Endodermal cell (in vitro differentiated cells): ENCODE results near the gene SSH2. TPM values are rescaled to one million over a fixed set of nuclear protein-coding genes. Genes with fewer than 3 reads are reported as not detected.

ENCODE experiments used
- DNase-seq: peaks from one replicate; pipeline ENCODE4 v3.0.0-alpha.2; 2017
- H3K27ac ChIP-seq: 2 replicates; pipeline ENCODE4 v1.5.1; 2013; ENCODE audit warnings: mild to moderate bottlenecking, low read depth, low read length, moderate library complexity
- H3K27me3 ChIP-seq: 2 replicates; pipeline ENCODE4 v1.6.1; 2013; ENCODE audit warnings: mild to moderate bottlenecking, low read length, moderate library complexity; ENCODE audit not compliant: insufficient read depth, control insufficient read depth, poor library complexity, severe bottlenecking
- H3K36me3 ChIP-seq: 2 replicates; pipeline ENCODE4 v1.7.0; 2013; ENCODE audit warnings: mild to moderate bottlenecking, low read length, moderate library complexity; ENCODE audit not compliant: control insufficient read depth, insufficient read depth
- H3K4me1 ChIP-seq: one replicate; pipeline ENCODE4 v1.7.0; 2013; ENCODE audit warnings: low read length; ENCODE audit not compliant: control insufficient read depth, insufficient read depth
- H3K4me3 ChIP-seq: 2 replicates; pipeline ENCODE4 v1.5.1; 2013; ENCODE audit warnings: mild to moderate bottlenecking, low read length, moderate library complexity
- H3K9ac ChIP-seq: 2 replicates; pipeline ENCODE4 v1.6.1; 2013; ENCODE audit warnings: mild to moderate bottlenecking, low read length, moderate library complexity; ENCODE audit not compliant: poor library complexity, severe bottlenecking; ENCODE audit errors: extremely low read depth
- H3K9me3 ChIP-seq: 2 replicates; pipeline ENCODE4 v1.6.1; 2013; ENCODE audit warnings: mild to moderate bottlenecking, low read length, moderate library complexity; ENCODE audit not compliant: control insufficient read depth
- H3K27ac Mint-ChIP-seq: 2 replicates; pipeline ENCODE4 v1.8.0; 2020; ENCODE audit warnings: mixed read lengths
- H3K27me3 Mint-ChIP-seq: 2 replicates; pipeline ENCODE4 v1.8.0; 2021; ENCODE audit warnings: mild to moderate bottlenecking, mixed read lengths; ENCODE audit not compliant: insufficient read depth
- H3K36me3 Mint-ChIP-seq: 2 replicates; pipeline ENCODE4 v1.8.0; 2020; ENCODE audit warnings: low read depth, mixed read lengths
- H3K4me1 Mint-ChIP-seq: 2 replicates; pipeline ENCODE4 v1.8.0; 2020; ENCODE audit warnings: mixed read lengths
- H3K4me3 Mint-ChIP-seq: 2 replicates; pipeline ENCODE4 v1.8.0; 2020; ENCODE audit warnings: mild to moderate bottlenecking, moderate library complexity, mixed read lengths
- H3K9me3 Mint-ChIP-seq: 2 replicates; pipeline ENCODE4 v1.8.0; 2020; ENCODE audit warnings: mild to moderate bottlenecking, mixed read lengths
- WGBS, 2 experiments: methylation state at CpG; one replicate each; pipeline versions ENCODE4 v1.1.5 to v1.1.7; 2013; ENCODE audit warnings: missing lambda C conversion rate in 2 of 2, mixed read lengths in 1 of 2; ENCODE audit not compliant: insufficient coverage in 1 of 2, insufficient read length in 1 of 2; 5-methylcytosine and 5-hydroxymethylcytosine counted together
- total RNA-seq, 2 donors: library from RNA; stranded (reverse); fragmentation: NEBNext Ultra II Directional in 1 of 2; extraction: Animal tissue kit (Norgen Biotek cat#: 25700) in 1 of 2; gene quantifications; 2 replicates in 1 of 2; 3 replicates in 1 of 2; pipeline ENCODE4 v1.2.1, GENCODE V29; 2021
- TF ChIP-seq, protein P1 (sequence below): fragments of 200-600 bp; sonication (generic); conservative IDR thresholded peaks from 2 replicates; pipeline ENCODE4 v1.5.0; 2021; ENCODE audit warnings: antibody characterized with exemption, mild to moderate bottlenecking

The SSH2 gene
- total RNA-seq, 2 donors from 2014 or later, result 11.3 to 13.5 TPM

DNA sequence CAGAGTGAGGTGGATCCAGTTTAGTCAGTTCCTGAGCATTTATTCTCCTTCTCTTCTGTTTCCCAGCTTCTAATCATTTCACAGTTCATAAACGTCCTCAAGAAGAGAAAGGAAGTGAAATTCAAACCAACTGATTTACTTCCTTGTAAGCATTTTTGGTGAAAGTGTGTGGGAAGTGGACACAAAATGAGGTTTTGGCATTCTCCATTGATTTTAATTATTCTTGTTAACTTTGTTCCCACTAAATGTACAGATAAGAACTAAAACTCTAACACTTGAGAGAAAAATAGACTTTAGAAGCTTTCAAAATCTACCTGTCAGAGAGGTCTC is 264.6 kb downstream of the SSH2 start:
- no peak overlapping the region for H3K4me3 Mint-ChIP-seq
- H3K36me3 Mint-ChIP-seq, result peaks cover 5% of the 10 kb centered on the region
- Histone ChIP-seq H3K9ac (no peak overlapping the region), H3K4me3 (no peak overlapping the region), H3K36me3 (no peaks in the 10 kb centered on the region), H3K27ac (no peak overlapping the region), H3K4me1 (no peaks in the 10 kb centered on the region), H3K9me3 (no peaks in the 10 kb centered on the region), H3K27me3 (no peaks in the 10 kb centered on the region)
- H3K4me1 Mint-ChIP-seq, result peaks cover 7% of the 10 kb centered on the region
- no CpG with 5 or more reads among the region's 1 CpG for WGBS, 2 experiments
- H3K27ac Mint-ChIP-seq, result no peak overlapping the region
- H3K9me3 Mint-ChIP-seq, result no peaks in the 10 kb centered on the region
- H3K27me3 Mint-ChIP-seq, result no peaks in the 10 kb centered on the region
- DNase-seq, result no peak
- TF ChIP-seq, protein P1, sequence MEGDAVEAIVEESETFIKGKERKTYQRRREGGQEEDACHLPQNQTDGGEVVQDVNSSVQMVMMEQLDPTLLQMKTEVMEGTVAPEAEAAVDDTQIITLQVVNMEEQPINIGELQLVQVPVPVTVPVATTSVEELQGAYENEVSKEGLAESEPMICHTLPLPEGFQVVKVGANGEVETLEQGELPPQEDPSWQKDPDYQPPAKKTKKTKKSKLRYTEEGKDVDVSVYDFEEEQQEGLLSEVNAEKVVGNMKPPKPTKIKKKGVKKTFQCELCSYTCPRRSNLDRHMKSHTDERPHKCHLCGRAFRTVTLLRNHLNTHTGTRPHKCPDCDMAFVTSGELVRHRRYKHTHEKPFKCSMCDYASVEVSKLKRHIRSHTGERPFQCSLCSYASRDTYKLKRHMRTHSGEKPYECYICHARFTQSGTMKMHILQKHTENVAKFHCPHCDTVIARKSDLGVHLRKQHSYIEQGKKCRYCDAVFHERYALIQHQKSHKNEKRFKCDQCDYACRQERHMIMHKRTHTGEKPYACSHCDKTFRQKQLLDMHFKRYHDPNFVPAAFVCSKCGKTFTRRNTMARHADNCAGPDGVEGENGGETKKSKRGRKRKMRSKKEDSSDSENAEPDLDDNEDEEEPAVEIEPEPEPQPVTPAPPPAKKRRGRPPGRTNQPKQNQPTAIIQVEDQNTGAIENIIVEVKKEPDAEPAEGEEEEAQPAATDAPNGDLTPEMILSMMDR, result no peak

DNA sequence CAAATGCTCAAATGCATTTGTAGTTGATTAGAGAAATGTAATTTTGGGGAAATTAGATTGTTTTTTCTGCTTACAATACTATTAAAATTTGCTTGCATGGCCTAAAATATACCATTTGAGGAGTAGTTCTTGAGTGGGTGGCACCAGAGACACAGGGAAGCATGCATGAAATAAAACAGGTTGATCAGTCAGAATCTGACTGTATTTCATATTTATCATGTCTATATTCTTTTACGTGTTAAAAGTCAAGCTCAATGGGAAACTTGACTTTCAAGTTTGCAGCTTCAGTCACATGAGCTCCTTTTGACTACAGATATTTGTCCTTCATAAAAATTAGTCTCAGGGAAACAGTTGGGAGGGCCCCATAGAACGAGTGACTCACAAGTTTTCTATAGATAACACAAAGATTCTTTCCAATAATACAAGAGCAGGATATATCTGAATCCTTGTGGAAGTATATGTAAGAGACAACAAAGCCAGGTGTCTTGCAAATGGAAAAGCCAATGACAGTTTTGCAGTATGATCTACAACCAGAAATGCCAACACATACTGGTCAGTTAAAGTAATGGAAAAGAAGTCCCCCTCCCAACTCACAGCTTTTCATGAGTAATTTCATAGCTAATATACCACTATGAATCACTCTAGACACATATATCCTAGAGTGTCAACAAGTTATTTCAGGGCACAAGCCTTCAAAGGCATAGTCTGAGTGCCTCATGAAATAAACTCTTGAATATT is 265.1 kb downstream of the SSH2 start:
- peaks cover 7% of the 10 kb centered on the region for H3K4me1 Mint-ChIP-seq
- no peaks in the 10 kb centered on the region for H3K27me3 ChIP-seq
- no peak overlapping the region for H3K4me3 ChIP-seq
- H3K27ac ChIP-seq, result no peak overlapping the region
- H3K4me3 Mint-ChIP-seq, result no peak overlapping the region
- 89 to 100% methylated on average over 1 to 2 of the region's 2 CpGs for WGBS, 2 experiments
- H3K9ac ChIP-seq, result no peak overlapping the region
- peaks cover 7% of the 10 kb centered on the region for H3K36me3 Mint-ChIP-seq
- H3K9me3 Mint-ChIP-seq, result no peaks in the 10 kb centered on the region
- no peak overlapping the region for H3K27ac Mint-ChIP-seq
- no peak for DNase-seq
- TF ChIP-seq, protein P1, result no peak
- H3K4me1 ChIP-seq, result no peaks in the 10 kb centered on the region
- no peaks in the 10 kb centered on the region for H3K36me3 ChIP-seq
- H3K27me3 Mint-ChIP-seq, result no peaks in the 10 kb centered on the region
- no peaks in the 10 kb centered on the region for H3K9me3 ChIP-seq

DNA sequence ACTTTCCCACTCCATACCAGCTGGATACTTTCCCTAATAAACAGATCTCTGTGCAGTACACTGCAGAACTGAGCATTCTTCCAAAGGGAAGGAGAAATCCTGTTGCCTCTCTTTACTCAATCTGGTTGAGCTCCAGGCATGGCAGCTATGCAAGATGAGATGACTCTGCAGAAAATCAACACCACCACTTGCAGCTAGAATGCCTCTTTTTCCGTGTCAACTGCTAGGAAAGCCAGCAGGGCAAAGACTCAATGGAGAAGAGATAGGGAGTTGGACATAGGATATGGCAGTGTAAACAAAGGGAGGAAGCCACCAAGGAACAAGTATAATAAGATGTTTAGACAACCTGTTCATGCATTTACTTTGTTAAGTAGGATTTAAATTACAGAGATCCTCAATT is 266.9 kb downstream of the SSH2 start:
- peak overlapping the region; percentile 71 for H3K27ac Mint-ChIP-seq
- no peak overlapping the region for H3K4me3 Mint-ChIP-seq
- H3K36me3 Mint-ChIP-seq, result peaks cover 7% of the 10 kb centered on the region
- WGBS, 2 experiments, result 36% methylated on average over 1 of the region's 1 CpG; no CpG with 5 or more reads in 1 of the 2 experiments
- no peak overlapping the region for H3K9ac ChIP-seq
- no peaks in the 10 kb centered on the region for H3K27me3 Mint-ChIP-seq
- no peak overlapping the region for H3K4me3 ChIP-seq
- H3K9me3 ChIP-seq, result no peaks in the 10 kb centered on the region
- TF ChIP-seq, protein P1, result no peak
- no peaks in the 10 kb centered on the region for H3K4me1 ChIP-seq
- peaks cover 7% of the 10 kb centered on the region for H3K4me1 Mint-ChIP-seq
- no peak for DNase-seq
- no peaks in the 10 kb centered on the region for H3K36me3 ChIP-seq
- H3K9me3 Mint-ChIP-seq, result no peaks in the 10 kb centered on the region
- no peaks in the 10 kb centered on the region for H3K27me3 ChIP-seq
- H3K27ac ChIP-seq, result no peak overlapping the region
